NCI-H2107 (cell line): ENCODE results near the gene IGSF11.
"Not testable (repeated sequence)": the region's sequence is repeated elsewhere in the genome, so short reads cannot be mapped to it uniquely, and the experiment has no call there.

Source experiments
- DNase-seq: peaks from one replicate; lab custom pipeline; 2025; lab: John Stamatoyannopoulos, UW

Gene IGSF11

DNA sequence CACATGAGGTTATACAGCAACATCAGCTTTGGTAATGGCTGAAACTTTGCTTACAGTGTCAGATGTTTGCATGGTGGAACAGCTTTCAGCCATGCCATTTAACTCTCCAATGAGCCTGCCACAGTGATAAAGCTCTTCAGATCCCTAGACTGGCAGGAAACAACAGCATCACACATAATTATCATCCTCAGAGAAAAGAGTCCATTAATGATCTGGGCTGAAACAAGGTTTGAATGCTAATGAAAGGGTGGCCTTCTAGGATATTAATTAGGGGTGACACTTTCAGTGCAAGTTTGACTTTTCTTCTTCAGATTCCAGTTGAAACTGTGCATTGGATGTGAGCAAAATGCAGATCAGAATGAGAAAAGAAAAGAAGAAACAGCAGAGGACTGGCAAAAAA, 166.6 kb downstream of the IGSF11 start:
- no peak for DNase-seq

- DNase-seq: no peak
Observed at GRCh38 chr3:118863731-118864322, 170.8 kb downstream of the IGSF11 start.

- no peak for DNase-seq
Observed at GRCh38 chr3:118859950-118860349, 174.7 kb downstream of the IGSF11 start.

GRCh38 chr3:118851466-118852193, 183.0 kb downstream of the IGSF11 start:
- DNase-seq: not testable (repeated sequence)

GRCh38 chr3:118850687-118851086, 184.0 kb downstream of the IGSF11 start:
- no peak for DNase-seq
